Left colon (tissue), 2 donors: ENCODE measurements around the gene MORC2. TPM values are rescaled to one million over a fixed set of nuclear protein-coding genes. Genes with fewer than 3 reads are reported as not detected.

Source experiments
- ATAC-seq: fragments of 200-7000 bp; cut with Tn5 transposase; one replicate; pipeline ENCODE4 v1.9.1; 2020; ENCODE audit warnings: mild to moderate bottlenecking, moderate library complexity
- DNase-seq, 2 donors: peaks; one replicate each; pipeline ENCODE4 v3.0.0-alpha.2; 2020
- intact Hi-C, 2 donors: fragments of 100-400 bp; cut with DNase I in 1 of 2; cut with micrococcal nuclease in 1 of 2; formaldehyde crosslinking; loops; one replicate each; pipeline versions ENCODE4 v1.11.2 to v1.14.0; 2022; cut with DNase I, micrococcal nuclease
- total RNA-seq, 2 donors: library from RNA; stranded (reverse); fragmentation: NEBNext Ultra II Directional; extraction: Animal tissue kit (Norgen Biotek cat#: 25700); gene quantifications; one replicate each; pipeline ENCODE4 v1.2.1, GENCODE V29; 2021
- donor health status: DM: no; HTN: no; CAD: no.
- donor health status: DM: yes; HTN: yes; CAD: no.

Gene MORC2
- total RNA-seq, 2 donors from 2014 or later: 17.7 to 21.1 TPM

- DNase-seq (peak in 1 of 2 donors; percentile 5), ATAC-seq (peak; percentile 15)
- intact Hi-C loops: no loop called here
Observed at GRCh38 chr22:30881361-30882183, 87.0 kb downstream of the MORC2 start.

GRCh38 chr22:30880847-30881246 lies 87.7 kb downstream of the MORC2 start:
- peak in 1 of 2 donors; percentile 13 for DNase-seq
- intact Hi-C loops: no loop called here

GRCh38 chr22:30880181-30880601 lies 88.4 kb downstream of the MORC2 start:
- ATAC-seq (no peak), DNase-seq (peak in 1 of 2 donors; percentile 15)
- intact Hi-C loops: no loop called here

More at GRCh38 chr22:30880847-30881246, 87.7 kb downstream of the MORC2 start:
- no peak for ATAC-seq

GRCh38 chr22:30879415-30879797 lies 89.2 kb downstream of the MORC2 start:
- intact Hi-C loops: no loop called here
- ATAC-seq: no peak
- peak in 1 of 2 donors; percentile 5 for DNase-seq

GRCh38 chr22:30878516-30879414 lies 89.8 kb downstream of the MORC2 start:
- intact Hi-C loops: no loop called here
- DNase-seq: peak in 1 of 2 donors; percentile 8
- ATAC-seq: no peak

GRCh38 chr22:30877662-30878515 lies 90.7 kb downstream of the MORC2 start:
- intact Hi-C loops: no loop called here
- ATAC-seq (no peak), DNase-seq (peak in 1 of 2 donors; percentile 18)

- intact Hi-C loops: no loop called here
- DNase-seq (peak in 1 of 2 donors; percentile 7), ATAC-seq (no peak)
Observed at GRCh38 chr22:30876915-30877553, 91.5 kb downstream of the MORC2 start.

GRCh38 chr22:30876221-30876751 lies 92.3 kb downstream of the MORC2 start:
- DNase-seq (peak in 1 of 2 donors; percentile 8), ATAC-seq (no peak)
- intact Hi-C loops: no loop called here

GRCh38 chr22:30875481-30876215 lies 92.9 kb downstream of the MORC2 start:
- intact Hi-C loops: no loop called here
- ATAC-seq: no peak

More at GRCh38 chr22:30875481-30876215, 92.9 kb downstream of the MORC2 start:
- peak in 1 of 2 donors; percentile 8 for DNase-seq

Other genes starting within 250 kb of the MORC2 start
- 10 to 100 TPM; 67.4 to 72.1 TPM for gene TUG1, start 491 bp upstream of the MORC2 start, total RNA-seq
- 100 to 1,000 TPM in 1 of 2 donors, 10 to 100 TPM in 1; 62.6 to 141 TPM for gene SMTN, start 112.5 kb upstream of the MORC2 start, total RNA-seq
- 10 to 100 TPM; 24.3 to 64.4 TPM for gene SELENOM, start 138.8 kb upstream of the MORC2 start, total RNA-seq
- 10 to 100 TPM; 26.3 to 34.4 TPM for gene INPP5J, start 154.2 kb upstream of the MORC2 start, total RNA-seq
- under 1 TPM in 1 of 2 donors, not detected in 1; 0.49 TPM for gene PLA2G3, start 171.7 kb upstream of the MORC2 start, total RNA-seq
- 10 to 100 TPM; 36.6 to 40.5 TPM for gene RNF185, start 191.4 kb upstream of the MORC2 start, total RNA-seq
- gene LIMK2, start 243.5 kb upstream of the MORC2 start, total RNA-seq: 100 to 1,000 TPM; 102 to 142 TPM